BJ (cell line): ENCODE results near the gene GP1BB. TPM values are rescaled to one million over a fixed set of nuclear protein-coding genes. Genes with fewer than 3 reads are reported as not detected.

ENCODE experiments used
- CTCF ChIA-PET: fragments of 350-600 bp; formaldehyde crosslinking; extraction: SDS; loops from one replicate; lab custom pipeline; 2021; ENCODE audit warnings: antibody characterized with exemption, inconsistent platforms; lab: Yijun Ruan, JAX
- POLR2A ChIA-PET: fragments of 300-600 bp; sonication (Branson Sonifier 250); formaldehyde crosslinking; extraction: SDS; loops from one replicate; lab custom pipeline; 2021; ENCODE audit warnings: antibody characterized with exemption; lab: Charles Lee
- DNase-seq: peaks from one replicate; pipeline ENCODE4 v3.0.0-alpha.2; 2011; ENCODE audit warnings: low read depth
- H3K27me3 ChIP-seq: 2 replicates; pipeline ENCODE4 v1.6.0; 2011; ENCODE audit warnings: low read length; ENCODE audit not compliant: control insufficient read depth, insufficient read depth
- H3K36me3 ChIP-seq: 2 replicates; pipeline ENCODE4 v1.5.1; 2011; ENCODE audit warnings: low read length; ENCODE audit not compliant: control insufficient read depth, insufficient read depth
- H3K4me3 ChIP-seq: 2 replicates; pipeline ENCODE4 v1.5.1; 2011; ENCODE audit warnings: low read depth, mild to moderate bottlenecking, control low read depth, low read length
- CTCF ChIP-seq: IDR thresholded peaks from 2 replicates; pipeline ENCODE4 v1.5.1; 2011; ENCODE audit warnings: low read depth, mild to moderate bottlenecking, control low read depth, inconsistent platforms, low read length, moderate library complexity; ENCODE audit not compliant: insufficient read depth
- polyA plus RNA-seq: library from polyadenylated mRNA; depleted of rRNA; stranded (reverse); fragments of >200 nt; gene quantifications from 2 replicates; pipeline ENCODE4 v1.2.3, GENCODE V29; 2011

GP1BB gene
- polyA plus RNA-seq, 1 experiment, result 4.2 TPM

- peak within 1 kb of the TSS; percentile 21 for H3K4me3 ChIP-seq
- ChIA-PET POLR2A (no interaction called here), CTCF (no interaction called here)
- DNase-seq, result no peak
- peaks cover 23% of the 10 kb centered on the region for H3K27me3 ChIP-seq
- no peak for TF ChIP-seq CTCF
- H3K36me3 ChIP-seq, result no peaks in the 10 kb centered on the region
Measured at GRCh38 chr22:19760058-19760950, 37.0 kb downstream of the GP1BB start, which contains the start of gene TBX1. TSS of gene TBX1 (plus strand) at chr22:19760778. CDS start at chr22:19760844, 66 bp downstream.

GRCh38 chr22:19760951-19761724 is 37.8 kb downstream of the GP1BB start:
- no peak for DNase-seq
- TF ChIP-seq CTCF, result no peak
- POLR2A ChIA-PET, result no interaction called here
- Histone ChIP-seq H3K27me3 (peaks cover 22% of the 10 kb centered on the region), H3K4me3 (peak overlapping the region; percentile 21), H3K36me3 (no peaks in the 10 kb centered on the region)
- CTCF ChIA-PET, result no interaction called here

GRCh38 chr22:19761725-19762567 is 38.6 kb downstream of the GP1BB start:
- no peak overlapping the region for H3K4me3 ChIP-seq
- CTCF ChIA-PET, result interaction anchor here (1.2 kb wide), 1 partner anchor 32 kb away, joined by 4 read pairs; no protein-coding TSS in a partner anchor
- H3K36me3 ChIP-seq, result no peaks in the 10 kb centered on the region
- peaks cover 19% of the 10 kb centered on the region for H3K27me3 ChIP-seq
- TF ChIP-seq CTCF, result no peak
- POLR2A ChIA-PET, result no interaction called here
- no peak for DNase-seq

GRCh38 chr22:19762568-19763457 is 39.5 kb downstream of the GP1BB start:
- no peak for DNase-seq
- H3K27me3 ChIP-seq, result peaks cover 15% of the 10 kb centered on the region
- CTCF ChIA-PET, result interaction anchor here (0.8 to 1.2 kb wide), 2 partner anchors 33 to 150 kb away, joined by 4 read pairs; no protein-coding TSS in a partner anchor
- no peaks in the 10 kb centered on the region for H3K36me3 ChIP-seq
- POLR2A ChIA-PET, result no interaction called here
- TF ChIP-seq CTCF, result no peak
- no peak overlapping the region for H3K4me3 ChIP-seq
